Panc1 (cell line): ENCODE measurements around the gene SCYGR7. TPM values are rescaled to one million over a fixed set of nuclear protein-coding genes. Genes with fewer than 3 reads are reported as not detected.

Experiments
- ATAC-seq: fragments of 200-7000 bp; cut with Tn5 transposase; 2 replicates; pipeline ENCODE4 v1.9.1; 2020; ENCODE audit warnings: mild to moderate bottlenecking, moderate library complexity
- BruUV-seq: library from RNA; stranded (reverse); fragments of 400-500 nt; replicated peaks from 2 replicates; lab custom pipeline; 2021; lab: Mats Ljungman, UMichigan
- CTCF ChIA-PET: fragments of 300-600 bp; sonication (Branson Sonifier 250); formaldehyde crosslinking; loops from one replicate; lab custom pipeline; 2022; ENCODE audit warnings: antibody characterized with exemption; lab: Charles Lee
- POLR2A ChIA-PET: fragments of 300-600 bp; sonication (Branson Sonifier 250); formaldehyde crosslinking; loops from one replicate; lab custom pipeline; 2022; ENCODE audit warnings: antibody characterized with exemption; lab: Charles Lee
- DNase-seq: peaks from one replicate; pipeline ENCODE4 v3.0.0-alpha.2; 2010; ENCODE audit warnings: low read depth, low spot score
- H3K27ac ChIP-seq: 2 replicates; pipeline ENCODE4 v1.5.1; 2011; ENCODE audit warnings: mild to moderate bottlenecking, low read length, inconsistent platforms
- H3K27me3 ChIP-seq: fragments of 200-500 bp; sonication (Bioruptor generic); 2 replicates; pipeline ENCODE4 v1.6.0; 2014; ENCODE audit warnings: low read length, inconsistent platforms; ENCODE audit not compliant: control insufficient read depth, insufficient read depth
- H3K36me3 ChIP-seq: fragments of 200-500 bp; sonication (Bioruptor generic); 2 replicates; pipeline ENCODE4 v1.5.1; 2014; ENCODE audit warnings: inconsistent platforms, mild to moderate bottlenecking, low read length, moderate library complexity; ENCODE audit not compliant: control insufficient read depth, insufficient read depth
- H3K4me1 ChIP-seq: 2 replicates; pipeline ENCODE4 v1.5.1; 2011; ENCODE audit warnings: inconsistent platforms, mild to moderate bottlenecking, low read length, moderate library complexity; ENCODE audit not compliant: control insufficient read depth, insufficient read depth
- H3K4me3 ChIP-seq, 2 experiments: 2 replicates each; pipeline ENCODE4 v1.5.1; 2011 to 2012; ENCODE audit warnings: low read depth in 2 of 2, low read length in 2 of 2, mild to moderate bottlenecking in 2 of 2, inconsistent platforms in 1 of 2, moderate library complexity in 1 of 2
- H3K9me3 ChIP-seq: fragments of 200-500 bp; sonication (Bioruptor generic); 2 replicates; pipeline ENCODE4 v1.5.1; 2014; ENCODE audit warnings: low read depth, mild to moderate bottlenecking, inconsistent platforms, low read length, moderate library complexity; ENCODE audit not compliant: control insufficient read depth, insufficient read depth
- CTCF ChIP-seq: fragments of 450-650 bp; IDR thresholded peaks from 2 replicates; pipeline ENCODE4 v1.5.1; 2017; ENCODE audit warnings: mild to moderate bottlenecking
- POLR2AphosphoS5 ChIP-seq: IDR thresholded peaks from 2 replicates; pipeline ENCODE4 v1.6.1; 2012; ENCODE audit warnings: mild to moderate bottlenecking, low read depth, low read length, moderate library complexity
- REST ChIP-seq, 2 experiments: IDR thresholded peaks; 2 replicates each; pipeline ENCODE4 v1.6.1; 2011 to 2012; ENCODE audit warnings: low read depth in 2 of 2, control low read depth in 1 of 2, low read length in 1 of 2, mild to moderate bottlenecking in 1 of 2, moderate library complexity in 1 of 2; ENCODE audit not compliant: insufficient read depth in 1 of 2
- SIN3A ChIP-seq: IDR thresholded peaks from 2 replicates; pipeline ENCODE4 v1.6.1; 2012; ENCODE audit warnings: low read depth, mild to moderate bottlenecking, low read length, moderate library complexity, borderline replicate concordance; ENCODE audit not compliant: insufficient read depth
- TCF7L2 ChIP-seq: IDR thresholded peaks from 2 replicates; pipeline ENCODE4 v1.6.1; 2011; ENCODE audit warnings: mild to moderate bottlenecking, low read depth, low read length, inconsistent platforms
- in situ Hi-C: cut with HindIII; loops from 2 replicates; pipeline ENCODE4 v1.10.0; 2016; ENCODE audit warnings: low sequenced_read_pairs, low pct_unique_long_range_greater_than_20kb
- intact Hi-C: fragments of 100-400 bp; cut with micrococcal nuclease; formaldehyde crosslinking; loops from one replicate; pipeline ENCODE4 v1.10.0; 2022; ENCODE audit not compliant: unreplicated experiment
- total RNA-seq: library from RNA; stranded (reverse); gene quantifications from one replicate; pipeline ENCODE4 v1.2.1, GENCODE V29; 2021; ENCODE audit not compliant: unreplicated experiment

The SCYGR7 gene
- total RNA-seq, 1 experiment from 2014 or later = not detected

GRCh38 chr2:227687189-227687588 lies 40.9 kb upstream of the SCYGR7 start:
- intact Hi-C loops (loop anchor here (1.0 kb wide), 1 partner anchor 48 kb away; no protein-coding TSS in a partner anchor), in situ Hi-C loops (no loop called here)
- CTCF ChIA-PET = no interaction called here
- POLR2A ChIA-PET = no interaction called here
- ATAC-seq (no peak), DNase-seq (no peak)
- Histone ChIP-seq H3K9me3 (no peaks in the 10 kb centered on the region), H3K27ac (no peak overlapping the region), H3K27me3 (0 out of 2 replicates have a peak, but pooled peaks cover 2% of the 10 kb centered on the region), H3K4me1 (no peaks in the 10 kb centered on the region), H3K36me3 (no peaks in the 10 kb centered on the region), H3K4me3 (no peak overlapping the region)
- TF ChIP-seq REST (IDR thresholded peaks at IDR 0.05; ENCODE audit: insufficient read depth in 1 of 2, low read depth in 2 of 2, low read length in 1 of 2) (no peak), POLR2AphosphoS5 (no peak)
- BruUV-seq = no TSS peak

GRCh38 chr2:227696990-227697679 lies 31.0 kb upstream of the SCYGR7 start:
- H3K27ac ChIP-seq = no peak overlapping the region
- no peaks in the 10 kb centered on the region for H3K4me1 ChIP-seq
- no peaks in the 10 kb centered on the region for H3K36me3 ChIP-seq
- no peak for TF ChIP-seq POLR2AphosphoS5
- H3K4me3 ChIP-seq = no peak overlapping the region
- intact Hi-C loops = no loop called here
- ATAC-seq (no peak), DNase-seq (no peak)
- CTCF ChIA-PET = no interaction called here
- POLR2A ChIA-PET = no interaction called here
- no peaks in the 10 kb centered on the region for H3K9me3 ChIP-seq
- no peaks in the 10 kb centered on the region for H3K27me3 ChIP-seq
- BruUV-seq = no TSS peak
- in situ Hi-C loops = no loop called here

- TF ChIP-seq REST (IDR thresholded peaks at IDR 0.05; ENCODE audit: insufficient read depth in 1 of 2, low read depth in 2 of 2, low read length in 1 of 2) = no peak
- no peak for TF ChIP-seq TCF7L2
- TF ChIP-seq POLR2AphosphoS5 = no peak
- TF ChIP-seq CTCF = no peak
- TF ChIP-seq SIN3A = no peak
- in situ Hi-C loops = no loop called here
These were observed 26.6 kb upstream of the SCYGR7 start for GRCh38 chr2:227701556-227701955.

More at GRCh38 chr2:227701556-227701955, 26.6 kb upstream of the SCYGR7 start:
- POLR2A ChIA-PET = no interaction called here
- no peaks in the 10 kb centered on the region for H3K27me3 ChIP-seq
- no peak overlapping the region for H3K4me3 ChIP-seq
- intact Hi-C loops = no loop called here
- H3K36me3 ChIP-seq = no peaks in the 10 kb centered on the region
- CTCF ChIA-PET = no interaction called here
- DNase-seq = no peak
- no peak overlapping the region for H3K27ac ChIP-seq
- ATAC-seq = no peak
- BruUV-seq = no TSS peak
- no peaks in the 10 kb centered on the region for H3K9me3 ChIP-seq
- H3K4me1 ChIP-seq = no peaks in the 10 kb centered on the region
